Type B pancreatic cell (in vitro differentiated cells): ENCODE measurements around the gene ATG7. TPM values are rescaled to one million over a fixed set of nuclear protein-coding genes. Genes with fewer than 3 reads are reported as not detected.
A peak's percentile ranks its signal among the peaks of the same experiment; 100 is the strongest.
"Not testable (repeated sequence)": the region's sequence is repeated elsewhere in the genome, so short reads cannot be mapped to it uniquely, and the experiment has no call there.

Experiments
- DNase-seq: peaks from one replicate; pipeline ENCODE4 v3.0.0; 2021; ENCODE audit warnings: mixed read lengths; ENCODE audit not compliant: unreplicated experiment; ENCODE audit errors: extremely low spot score
- H3K27ac Mint-ChIP-seq: 2 replicates; pipeline ENCODE4 v1.8.0; 2021; ENCODE audit warnings: mild to moderate bottlenecking, mixed read lengths
- H3K27me3 Mint-ChIP-seq: 2 replicates; pipeline ENCODE4 v1.8.0; 2021; ENCODE audit warnings: mixed read lengths
- H3K36me3 Mint-ChIP-seq: 2 replicates; pipeline ENCODE4 v1.8.0; 2021; ENCODE audit warnings: mixed read lengths
- H3K4me1 Mint-ChIP-seq: one replicate; pipeline ENCODE4 v1.8.0; 2021; ENCODE audit warnings: mixed read lengths; ENCODE audit not compliant: unreplicated experiment
- H3K4me3 Mint-ChIP-seq: 2 replicates; pipeline ENCODE4 v1.8.0; 2021; ENCODE audit warnings: mild to moderate bottlenecking, mixed read lengths
- H3K9me3 Mint-ChIP-seq: 2 replicates; pipeline ENCODE4 v1.8.0; 2021; ENCODE audit warnings: mixed read lengths
- CTCF ChIP-seq: fragments of 200-600 bp; sonication (generic); conservative IDR thresholded peaks from 2 replicates; pipeline ENCODE4 v1.5.0; 2021; ENCODE audit warnings: antibody characterized with exemption, mild to moderate bottlenecking
- total RNA-seq: library from RNA; stranded (reverse); gene quantifications from 2 replicates; pipeline ENCODE4 v1.2.1, GENCODE V29; 2021; ENCODE audit warnings: low replicate concordance

Gene ATG7
- total RNA-seq, 1 donor from 2014 or later: 32.4 TPM

DNA sequence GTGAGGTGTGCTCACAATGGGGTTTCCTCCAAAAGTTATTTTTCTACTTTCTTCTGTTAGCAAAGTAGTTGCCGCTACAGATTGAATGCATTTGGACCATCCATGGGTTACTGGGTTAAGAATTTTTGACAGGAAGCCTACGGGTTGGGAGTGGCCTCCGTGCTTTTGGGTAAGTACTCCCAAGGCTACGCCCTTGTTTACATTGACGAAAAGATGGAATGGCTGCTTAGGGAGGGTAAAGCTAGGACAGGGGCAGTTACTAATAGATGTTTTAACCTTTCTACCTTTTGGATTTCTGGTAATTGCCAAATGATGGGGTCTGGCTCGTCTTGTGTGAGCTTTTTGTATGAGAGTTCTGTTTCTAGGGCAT lies 20.4 kb upstream of the ATG7 start:
- Mint-ChIP-seq H3K27me3 (peaks cover 4% of the 10 kb centered on the region), H3K4me3 (peak overlapping the region; percentile 53), H3K36me3 (peaks cover 7% of the 10 kb centered on the region), H3K9me3 (peaks cover 4% of the 10 kb centered on the region), H3K4me1 (no peaks in the 10 kb centered on the region), H3K27ac (peak overlapping the region; percentile 56)
- TF ChIP-seq CTCF: no peak
- DNase-seq: no peak

DNA sequence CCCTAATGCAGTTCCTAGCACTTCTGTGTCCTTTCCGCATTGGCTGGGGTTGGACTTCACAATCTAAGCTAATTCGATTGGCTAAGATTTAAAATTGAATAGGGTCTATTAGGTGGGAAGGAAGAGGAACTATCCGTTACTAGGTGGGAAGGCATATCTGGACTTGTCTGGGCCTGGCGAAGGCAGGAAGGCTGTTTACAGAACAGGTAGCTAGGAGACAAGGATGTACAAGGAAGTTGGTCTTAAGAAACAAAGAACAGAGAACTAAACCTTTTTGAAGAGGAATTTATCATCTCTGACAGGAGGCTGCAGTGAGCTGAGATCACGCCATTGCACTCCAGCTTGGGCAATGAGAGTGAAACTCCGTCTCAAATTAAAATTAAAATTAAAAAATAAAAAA lies 17.3 kb upstream of the ATG7 start:
- DNase-seq: no peak
- peak overlapping the region; percentile 92 for H3K27ac Mint-ChIP-seq
- H3K4me3 Mint-ChIP-seq: peak overlapping the region; percentile 60
- peaks cover 7% of the 10 kb centered on the region for H3K36me3 Mint-ChIP-seq
- H3K27me3 Mint-ChIP-seq: peaks cover 4% of the 10 kb centered on the region
- no peaks in the 10 kb centered on the region for H3K4me1 Mint-ChIP-seq
- peaks cover 4% of the 10 kb centered on the region for H3K9me3 Mint-ChIP-seq
- TF ChIP-seq CTCF: no peak

GRCh38 chr3:11255537-11255936 lies 16.7 kb upstream of the ATG7 start:
- not testable (repeated sequence) for H3K9me3 Mint-ChIP-seq, H3K4me3 Mint-ChIP-seq, H3K4me1 Mint-ChIP-seq, H3K27ac Mint-ChIP-seq, H3K36me3 Mint-ChIP-seq, H3K27me3 Mint-ChIP-seq, DNase-seq

- Mint-ChIP-seq H3K4me1 (no peaks in the 10 kb centered on the region), H3K9me3 (peaks cover 4% of the 10 kb centered on the region), H3K27me3 (peaks cover 14% of the 10 kb centered on the region), H3K36me3 (peaks cover 7% of the 10 kb centered on the region), H3K27ac (no peak overlapping the region), H3K4me3 (no peak overlapping the region)
- DNase-seq: no peak
- no peak for TF ChIP-seq CTCF
Observed at GRCh38 chr3:11258958-11259357, 13.2 kb upstream of the ATG7 start.

- Mint-ChIP-seq H3K9me3 (no peaks in the 10 kb centered on the region), H3K27ac (no peak overlapping the region), H3K4me3 (no peak overlapping the region), H3K4me1 (no peaks in the 10 kb centered on the region), H3K27me3 (peaks cover 22% of the 10 kb centered on the region), H3K36me3 (no peaks in the 10 kb centered on the region)
- no peak for TF ChIP-seq CTCF
- DNase-seq: no peak
Observed at GRCh38 chr3:11260460-11260859, 11.7 kb upstream of the ATG7 start.

- Mint-ChIP-seq H3K27ac (no peak overlapping the region), H3K9me3 (no peaks in the 10 kb centered on the region)
Observed at GRCh38 chr3:11269007-11269406, 3.2 kb upstream of the ATG7 start.

More at GRCh38 chr3:11269007-11269406, 3.2 kb upstream of the ATG7 start:
- no peak for DNase-seq
- Mint-ChIP-seq H3K4me3 (no peak overlapping the region), H3K36me3 (no peaks in the 10 kb centered on the region), H3K4me1 (peaks cover 21% of the 10 kb centered on the region), H3K27me3 (peaks cover 12% of the 10 kb centered on the region)
- no peak for TF ChIP-seq CTCF
